GM21390 (cell line): ENCODE measurements around the gene PRDM10.

Experiments used
- ATAC-seq: cut with Tn5 transposase; IDR thresholded peaks from one replicate; pipeline ENCODE4 v1.9.1; 2021; ENCODE audit not compliant: unreplicated experiment

Gene PRDM10

DNA sequence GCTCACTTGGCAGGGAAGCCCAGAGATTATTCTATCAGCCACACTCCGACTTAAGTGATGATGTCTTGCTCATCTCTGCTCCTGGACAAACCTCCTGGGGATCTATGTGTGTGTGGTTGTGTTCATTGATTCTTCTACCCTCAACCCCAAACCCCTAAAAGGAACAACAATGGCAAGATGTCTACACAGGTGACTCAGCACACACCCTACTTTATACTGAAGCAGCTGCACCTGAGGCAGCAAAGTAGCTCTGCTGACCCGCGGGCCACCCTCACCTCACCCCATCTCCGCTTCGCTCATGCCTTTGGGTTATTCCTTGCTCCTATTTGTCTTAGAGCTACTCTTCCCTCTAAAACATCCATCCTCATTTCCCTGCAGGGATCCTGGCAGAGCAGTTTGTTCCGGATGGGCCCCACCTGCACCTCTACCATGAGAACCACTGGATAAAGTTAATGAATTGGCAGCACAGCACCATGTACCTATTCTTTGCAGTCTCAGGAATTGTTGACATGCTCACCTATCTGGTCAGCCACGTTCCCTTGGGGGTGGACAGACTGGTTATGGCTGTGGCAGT lies 148.3 kb downstream of the PRDM10 start:
- ATAC-seq = no peak

DNA sequence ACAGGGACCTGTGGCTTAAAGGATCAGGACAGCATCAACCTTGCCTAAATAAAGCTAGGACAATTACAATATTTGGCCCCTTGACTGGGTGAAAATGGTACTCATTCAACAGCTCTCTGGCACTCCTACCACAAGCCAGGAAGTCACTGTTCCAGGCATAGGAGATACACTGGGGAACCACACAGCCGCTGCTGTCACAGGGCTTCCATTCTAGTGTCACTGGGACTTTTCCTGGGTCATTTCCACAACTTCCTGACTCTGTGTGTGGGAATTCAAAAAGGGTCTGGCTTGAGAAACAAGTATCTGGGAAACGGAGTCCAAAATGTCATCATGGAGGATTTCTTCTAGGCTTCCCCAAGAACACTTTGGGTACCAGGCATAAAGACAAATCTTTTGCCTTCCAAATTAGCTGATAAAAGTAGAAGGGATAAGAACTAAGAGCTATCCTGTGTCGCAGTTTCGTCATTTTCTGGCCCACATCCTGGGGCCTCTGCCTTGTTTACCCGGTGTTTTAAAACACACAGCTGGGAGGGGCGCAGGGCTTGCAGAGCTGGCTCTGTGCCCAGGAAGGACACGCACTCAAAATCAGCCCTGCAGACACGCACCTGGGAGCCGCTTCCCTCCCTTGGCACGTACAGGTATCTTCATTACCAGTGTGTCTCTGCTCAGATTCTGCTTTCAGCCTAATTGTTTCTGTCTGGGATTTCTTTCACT lies 149.0 kb downstream of the PRDM10 start:
- ATAC-seq = no peak

DNA sequence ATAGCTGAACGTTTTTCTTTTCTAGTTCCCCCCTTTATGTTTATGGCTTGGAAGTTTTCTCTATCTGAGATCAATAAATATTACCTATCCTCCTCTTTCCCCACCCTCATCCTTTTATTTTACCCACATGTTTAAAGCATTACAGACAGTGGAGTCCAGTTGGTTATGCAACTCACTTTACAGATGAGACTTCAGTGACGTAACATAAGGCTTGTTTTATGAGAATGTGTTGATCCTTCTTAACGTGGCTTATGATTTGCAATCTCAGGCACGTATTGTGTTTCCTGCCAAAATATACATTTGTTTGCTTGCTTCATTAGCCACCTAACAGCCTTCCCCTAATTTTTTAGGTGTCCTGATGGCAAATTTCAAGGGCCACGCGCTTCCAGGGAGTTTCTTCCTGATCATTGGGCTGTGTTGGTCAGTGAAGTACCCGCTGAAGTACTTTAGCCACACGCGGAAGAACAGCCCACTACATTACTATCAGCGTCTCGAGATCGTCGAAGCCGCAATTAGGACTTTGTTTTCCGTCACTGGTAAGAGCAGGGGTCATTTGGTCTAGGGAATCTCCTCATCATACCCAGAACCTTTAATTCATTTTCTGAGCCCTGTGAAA lies 150.4 kb downstream of the PRDM10 start:
- ATAC-seq = no peak
